MCF 10A (cell line): ENCODE data around the gene RNU6-7. TPM values are rescaled to one million over a fixed set of nuclear protein-coding genes. Genes with fewer than 3 reads are reported as not detected.

Experiments
- BruUV-seq: library from RNA; stranded (reverse); fragments of 400-500 nt; replicated peaks from 2 replicates; lab custom pipeline; 2021; lab: Mats Ljungman, UMichigan
- CTCF ChIA-PET: fragments of 300-600 bp; sonication (Branson Sonifier 250); formaldehyde crosslinking; extraction: SDS; loops from one replicate; lab custom pipeline; 2021; ENCODE audit warnings: antibody characterized with exemption, inconsistent platforms; lab: Yijun Ruan, JAX
- POLR2A ChIA-PET: fragments of 300-600, 350-650 bp; sonication (Branson Sonifier 250); formaldehyde crosslinking; extraction: SDS; loops from one replicate; lab custom pipeline; 2020; ENCODE audit warnings: antibody characterized with exemption, inconsistent platforms; lab: Yijun Ruan, JAX
- DNase-seq: peaks from one replicate; pipeline ENCODE4 v3.0.0-alpha.2; 2018; ENCODE audit not compliant: unreplicated experiment
- H3K27ac Mint-ChIP-seq: one replicate; pipeline ENCODE4 v1.8.0; 2022; ENCODE audit warnings: mild to moderate bottlenecking, low read depth, mixed read lengths; ENCODE audit not compliant: unreplicated experiment
- H3K27me3 Mint-ChIP-seq: one replicate; pipeline ENCODE4 v1.8.0; 2022; ENCODE audit warnings: mixed read lengths; ENCODE audit not compliant: insufficient read depth, unreplicated experiment
- H3K36me3 Mint-ChIP-seq: one replicate; pipeline ENCODE4 v1.8.0; 2022; ENCODE audit warnings: mild to moderate bottlenecking, moderate library complexity, mixed read lengths; ENCODE audit not compliant: insufficient read depth, unreplicated experiment
- H3K4me1 Mint-ChIP-seq: one replicate; pipeline ENCODE4 v1.8.0; 2022; ENCODE audit warnings: mixed read lengths; ENCODE audit not compliant: insufficient read depth, unreplicated experiment
- H3K4me3 Mint-ChIP-seq: one replicate; pipeline ENCODE4 v1.8.0; 2022; ENCODE audit warnings: mild to moderate bottlenecking, moderate library complexity, mixed read lengths; ENCODE audit not compliant: unreplicated experiment
- H3K9me3 Mint-ChIP-seq: one replicate; pipeline ENCODE4 v1.8.0; 2022; ENCODE audit warnings: mixed read lengths; ENCODE audit not compliant: unreplicated experiment
- intact Hi-C: fragments of 100-400 bp; cut with micrococcal nuclease; formaldehyde crosslinking; loops from 2 replicates; pipeline ENCODE4 v1.14.1; 2022
- total RNA-seq: library from RNA; stranded (reverse); gene quantifications from 2 replicates; pipeline ENCODE4 v1.2.3, GENCODE V29; 2022
- TF ChIP-seq, protein P1 (sequence below): fragments of 200-600 bp; IDR thresholded peaks from one replicate; pipeline ENCODE4 v1.8.0; 2022; ENCODE audit warnings: antibody characterized with exemption, mild to moderate bottlenecking; ENCODE audit not compliant: unreplicated experiment

Gene RNU6-7
- total RNA-seq, 1 experiment from 2014 or later, result not detected

DNA sequence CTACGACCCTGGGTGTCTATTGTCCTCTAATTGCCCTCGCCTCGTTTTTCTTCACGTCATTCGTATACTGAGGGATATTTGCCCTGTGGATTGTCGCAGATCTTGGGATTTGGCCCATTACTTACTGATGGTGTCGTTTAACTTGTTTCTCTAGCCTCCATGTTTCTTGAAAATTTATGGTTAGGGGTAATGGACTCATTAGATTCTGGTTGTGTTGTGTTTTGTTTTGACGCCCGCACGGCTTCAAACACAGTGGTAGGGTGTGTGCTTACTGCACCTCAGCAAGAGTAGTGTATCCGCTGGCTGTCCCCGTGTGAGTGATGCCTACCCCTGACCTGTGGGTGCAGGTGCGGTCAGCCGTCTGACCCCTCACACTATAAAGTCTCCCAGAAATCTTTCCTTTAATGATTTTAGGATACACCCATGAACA is 2.1 kb downstream of the RNU6-7 start:
- Mint-ChIP-seq H3K27me3 (no peaks in the 10 kb centered on the region), H3K27ac (peak overlapping the region; percentile 98), H3K36me3 (peaks cover 12% of the 10 kb centered on the region), H3K9me3 (no peaks in the 10 kb centered on the region), H3K4me3 (peak overlapping the region; percentile 89), H3K4me1 (peaks cover 21% of the 10 kb centered on the region)
- POLR2A ChIA-PET, result interaction anchor here (0.7 to 2.7 kb wide), 11 partner anchors 8 to 356 kb away, joined by 3 to 14 read pairs (median 4); partner anchors contain the start of gene ARHGAP5
- intact Hi-C loops, result loop anchor here (1.0 kb wide), 1 partner anchor 265 kb away; no protein-coding TSS in a partner anchor
- CTCF ChIA-PET, result interaction anchor here (0.6 kb wide), 1 partner anchor 270 kb away, joined by 3 read pairs; no protein-coding TSS in a partner anchor
- no peak for DNase-seq
- TF ChIP-seq, protein P1, sequence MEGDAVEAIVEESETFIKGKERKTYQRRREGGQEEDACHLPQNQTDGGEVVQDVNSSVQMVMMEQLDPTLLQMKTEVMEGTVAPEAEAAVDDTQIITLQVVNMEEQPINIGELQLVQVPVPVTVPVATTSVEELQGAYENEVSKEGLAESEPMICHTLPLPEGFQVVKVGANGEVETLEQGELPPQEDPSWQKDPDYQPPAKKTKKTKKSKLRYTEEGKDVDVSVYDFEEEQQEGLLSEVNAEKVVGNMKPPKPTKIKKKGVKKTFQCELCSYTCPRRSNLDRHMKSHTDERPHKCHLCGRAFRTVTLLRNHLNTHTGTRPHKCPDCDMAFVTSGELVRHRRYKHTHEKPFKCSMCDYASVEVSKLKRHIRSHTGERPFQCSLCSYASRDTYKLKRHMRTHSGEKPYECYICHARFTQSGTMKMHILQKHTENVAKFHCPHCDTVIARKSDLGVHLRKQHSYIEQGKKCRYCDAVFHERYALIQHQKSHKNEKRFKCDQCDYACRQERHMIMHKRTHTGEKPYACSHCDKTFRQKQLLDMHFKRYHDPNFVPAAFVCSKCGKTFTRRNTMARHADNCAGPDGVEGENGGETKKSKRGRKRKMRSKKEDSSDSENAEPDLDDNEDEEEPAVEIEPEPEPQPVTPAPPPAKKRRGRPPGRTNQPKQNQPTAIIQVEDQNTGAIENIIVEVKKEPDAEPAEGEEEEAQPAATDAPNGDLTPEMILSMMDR, result no peak
- BruUV-seq, result TSS peak; percentile 31

DNA sequence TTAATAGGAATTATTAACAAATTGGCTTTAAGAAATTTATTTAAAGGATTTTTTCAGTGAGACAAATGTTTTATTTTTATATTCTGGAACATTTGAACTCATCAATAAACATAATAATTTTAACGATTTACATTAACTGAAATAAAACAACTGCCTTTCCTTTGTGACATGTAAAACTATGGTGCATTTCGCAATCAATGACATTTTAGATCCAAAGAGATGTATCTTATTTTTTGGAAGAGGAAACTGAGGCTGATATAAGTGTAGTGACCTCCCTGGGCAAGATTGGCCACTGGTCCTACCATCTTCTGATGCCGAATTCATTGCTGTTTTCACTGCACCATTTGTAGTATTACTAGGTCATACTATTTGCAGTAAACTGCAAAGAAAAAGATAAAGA is 3.7 kb downstream of the RNU6-7 start:
- ChIA-PET POLR2A (no interaction called here), CTCF (interaction anchor here (1.0 kb wide), 1 partner anchor 47 kb away, joined by 3 read pairs; no protein-coding TSS in a partner anchor)
- H3K27ac Mint-ChIP-seq, result no peak overlapping the region
- BruUV-seq, result no TSS peak
- no peak overlapping the region for H3K4me3 Mint-ChIP-seq
- H3K9me3 Mint-ChIP-seq, result no peaks in the 10 kb centered on the region
- H3K36me3 Mint-ChIP-seq, result peaks cover 12% of the 10 kb centered on the region
- no peaks in the 10 kb centered on the region for H3K27me3 Mint-ChIP-seq
- intact Hi-C loops, result no loop called here
- no peak for DNase-seq
- TF ChIP-seq, protein P1, result no peak
- peaks cover 21% of the 10 kb centered on the region for H3K4me1 Mint-ChIP-seq

DNA sequence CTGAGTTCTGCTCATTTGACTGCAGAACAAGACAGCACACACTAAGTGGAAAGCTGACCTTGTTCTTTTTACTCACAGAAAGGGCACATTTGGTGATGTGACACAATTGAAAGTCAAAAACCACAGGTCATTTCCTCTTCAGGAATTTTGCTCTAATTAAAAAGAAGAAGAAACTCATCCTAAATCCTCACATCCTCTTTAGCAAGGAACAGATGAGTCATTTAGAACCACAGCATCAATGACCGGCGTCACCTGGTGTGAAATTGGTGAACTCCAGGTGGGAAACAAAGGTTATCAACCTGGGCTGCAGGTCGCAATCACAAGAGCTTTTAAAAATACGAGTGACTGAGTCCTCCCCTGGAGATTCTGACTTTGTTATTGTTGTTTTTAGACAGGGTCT is 4.1 kb downstream of the RNU6-7 start:
- H3K27ac Mint-ChIP-seq, result no peak overlapping the region
- intact Hi-C loops, result no loop called here
- no peaks in the 10 kb centered on the region for H3K27me3 Mint-ChIP-seq
- TF ChIP-seq, protein P1, result no peak
- no TSS peak for BruUV-seq
- peaks cover 9% of the 10 kb centered on the region for H3K36me3 Mint-ChIP-seq
- no peak overlapping the region for H3K4me3 Mint-ChIP-seq
- peaks cover 21% of the 10 kb centered on the region for H3K4me1 Mint-ChIP-seq
- POLR2A ChIA-PET, result interaction anchor here (1.2 kb wide), 1 partner anchor 267 kb away, joined by 3 read pairs; no protein-coding TSS in a partner anchor
- peak; percentile 19 for DNase-seq
- CTCF ChIA-PET, result interaction anchor here (1.9 to 2.2 kb wide), 2 partner anchors 45 to 48 kb away, joined by 7 read pairs; no protein-coding TSS in a partner anchor
- H3K9me3 Mint-ChIP-seq, result no peaks in the 10 kb centered on the region

DNA sequence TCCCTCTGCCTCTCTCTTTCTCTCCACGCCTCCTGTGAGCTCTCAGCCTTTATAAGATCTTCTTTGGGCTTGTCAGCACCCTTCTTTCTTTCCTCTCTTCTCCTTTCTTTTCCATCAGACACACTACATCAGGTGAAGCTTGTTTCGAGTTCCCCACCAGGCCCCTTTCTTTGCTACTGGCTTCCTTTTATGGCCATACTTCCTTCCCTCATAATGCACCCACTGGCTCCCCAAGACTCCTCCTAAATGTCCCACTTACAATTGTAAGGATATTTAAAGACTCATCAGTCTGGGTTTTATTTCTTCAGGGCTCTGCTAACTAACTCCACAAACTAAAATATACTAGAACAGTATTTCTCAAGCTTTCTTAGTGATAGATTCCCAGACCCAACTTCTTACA is 4.7 kb downstream of the RNU6-7 start:
- TF ChIP-seq, protein P1, result no peak
- Mint-ChIP-seq H3K9me3 (no peaks in the 10 kb centered on the region), H3K27me3 (no peaks in the 10 kb centered on the region), H3K27ac (no peak overlapping the region), H3K36me3 (peaks cover 8% of the 10 kb centered on the region), H3K4me3 (no peak overlapping the region), H3K4me1 (peaks cover 21% of the 10 kb centered on the region)
- intact Hi-C loops, result no loop called here
- ChIA-PET CTCF (interaction anchor here (0.6 to 2.2 kb wide), 6 partner anchors 14 to 121 kb away, joined by 3 to 7 read pairs (median 3); no protein-coding TSS in a partner anchor), POLR2A (interaction anchor here (1.2 kb wide), 1 partner anchor 266 kb away, joined by 3 read pairs; no protein-coding TSS in a partner anchor)
- no TSS peak for BruUV-seq
- DNase-seq, result no peak
